ENCODE data around the gene FBXO33. TPM values are rescaled to one million over a fixed set of nuclear protein-coding genes. Genes with fewer than 3 reads are reported as not detected.
"Not testable (repeated sequence)": the region's sequence is repeated elsewhere in the genome, so short reads cannot be mapped to it uniquely, and the experiment has no call there.

The FBXO33 gene
- total RNA-seq, 1 donor from 2014 or later: 4.4 TPM

GRCh38 chr14:39382463-39382862, 49.8 kb downstream of the FBXO33 start:
- ATAC-seq: no peak
- intact Hi-C loops (cut with micrococcal nuclease): no loop called here
- DNase-seq: no peak

- intact Hi-C loops (cut with micrococcal nuclease): no loop called here
- DNase-seq: no peak
- ATAC-seq: no peak
These were observed 50.9 kb downstream of the FBXO33 start for GRCh38 chr14:39381366-39381765.

GRCh38 chr14:39376667-39377403, 55.4 kb downstream of the FBXO33 start:
- intact Hi-C loops (cut with micrococcal nuclease): no loop called here
- DNase-seq (no peak), ATAC-seq (peak; percentile 20)

GRCh38 chr14:39374851-39375250, 57.4 kb downstream of the FBXO33 start:
- DNase-seq: no peak
- no peak for ATAC-seq
- intact Hi-C loops (cut with micrococcal nuclease): no loop called here

- DNase-seq (no peak), ATAC-seq (no peak)
- intact Hi-C loops (cut with micrococcal nuclease): no loop called here
These were observed 59.6 kb downstream of the FBXO33 start for GRCh38 chr14:39372656-39373055.

GRCh38 chr14:39370415-39370814, 61.8 kb downstream of the FBXO33 start:
- no peak for DNase-seq
- intact Hi-C loops (cut with micrococcal nuclease): no loop called here
- no peak for ATAC-seq

- intact Hi-C loops (cut with micrococcal nuclease): no loop called here
- ATAC-seq (no peak), DNase-seq (no peak)
These were observed 63.2 kb downstream of the FBXO33 start for GRCh38 chr14:39369029-39369428.

GRCh38 chr14:39368261-39368959, 63.8 kb downstream of the FBXO33 start:
- intact Hi-C loops (cut with micrococcal nuclease): no loop called here
- ATAC-seq (peak; percentile 89), DNase-seq (peak; percentile 34)

GRCh38 chr14:39367387-39367751, 64.9 kb downstream of the FBXO33 start:
- intact Hi-C loops (cut with micrococcal nuclease): no loop called here
- DNase-seq: no peak
- peak; percentile 50 for ATAC-seq

- intact Hi-C loops (cut with micrococcal nuclease): no loop called here
- ATAC-seq: peak; percentile 37
- DNase-seq: no peak
These were observed 65.5 kb downstream of the FBXO33 start for GRCh38 chr14:39366460-39367386.

- intact Hi-C loops (cut with micrococcal nuclease): no loop called here
- no peak for DNase-seq
- ATAC-seq: no peak
These were observed 66.9 kb downstream of the FBXO33 start for GRCh38 chr14:39365354-39365753.

- DNase-seq (no peak), ATAC-seq (no peak)
- intact Hi-C loops (cut with micrococcal nuclease): no loop called here
These were observed 67.7 kb downstream of the FBXO33 start for GRCh38 chr14:39364509-39364908.

GRCh38 chr14:39361556-39361955, 70.7 kb downstream of the FBXO33 start:
- intact Hi-C loops (cut with micrococcal nuclease); ATAC-seq; DNase-seq: not testable (repeated sequence)

GRCh38 chr14:39360316-39360715, 71.9 kb downstream of the FBXO33 start:
- intact Hi-C loops (cut with micrococcal nuclease): no loop called here
- ATAC-seq: no peak
- DNase-seq: no peak

GRCh38 chr14:39359069-39359468, 73.2 kb downstream of the FBXO33 start:
- DNase-seq; ATAC-seq; intact Hi-C loops (cut with micrococcal nuclease): not testable (repeated sequence)

- intact Hi-C loops (cut with micrococcal nuclease): no loop called here
- DNase-seq (no peak), ATAC-seq (no peak)
These were observed 80.5 kb downstream of the FBXO33 start for GRCh38 chr14:39351708-39352107.

- DNase-seq (no peak), ATAC-seq (no peak)
- intact Hi-C loops (cut with micrococcal nuclease): no loop called here
These were observed 81.4 kb downstream of the FBXO33 start for GRCh38 chr14:39350866-39351265.

All from left ventricle myocardium superior (tissue), 1 donor.